ENCODE measurements around the gene HARBI1.
A peak's percentile ranks its signal among the peaks of the same experiment; 100 is the strongest.

HARBI1 gene

DNA sequence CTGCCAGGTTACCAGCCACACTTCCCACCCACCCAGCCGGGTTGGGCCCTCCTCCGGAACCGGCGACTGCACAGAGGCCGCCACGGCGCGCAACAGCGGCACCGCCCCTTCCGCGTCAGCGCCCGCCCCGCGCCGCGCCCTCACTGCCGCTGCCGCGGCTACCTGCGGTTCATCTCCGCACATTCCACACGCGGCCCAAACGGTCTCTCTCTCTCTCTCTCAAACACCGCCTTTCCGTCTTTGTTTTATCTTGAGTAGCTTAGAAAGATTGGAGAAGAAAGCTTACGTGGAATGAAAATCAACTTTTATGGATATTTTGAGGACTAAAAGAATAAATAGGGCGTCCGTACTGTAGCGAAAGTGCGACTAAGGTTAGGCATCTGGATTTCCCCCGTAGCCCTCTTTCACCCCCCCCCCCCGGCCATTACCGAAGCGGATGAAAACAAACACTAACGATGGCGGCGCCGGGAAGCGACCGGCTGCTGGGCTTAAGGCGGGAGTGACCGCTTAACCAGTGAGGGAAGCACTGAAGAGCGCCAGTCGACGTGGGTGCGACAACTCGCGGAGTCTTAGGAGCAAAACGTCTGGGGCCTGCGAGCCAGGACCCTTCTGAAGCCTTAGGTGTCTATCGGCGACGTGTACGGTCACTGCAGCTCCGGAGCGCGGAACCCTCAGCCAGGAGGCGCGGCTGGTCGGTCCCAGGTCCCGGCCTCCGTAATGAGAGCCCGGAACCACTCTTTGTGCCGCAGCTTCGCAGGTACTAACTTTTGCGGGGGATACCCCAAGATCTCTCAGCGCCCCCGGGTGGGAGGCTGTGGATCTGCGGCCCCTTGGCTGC lies at the start of gene HARBI1, which contains the start of gene ATG13:
HARBI1 (minus strand) TSS at position 94 of the 838 bp plus-strand sequence. CDS start 990 bp downstream, outside the sequence.
ATG13 (plus strand) TSS at position 420 of the 838 bp plus-strand sequence. CDS start 26,739 bp downstream, outside the sequence.
- peak; percentile 44 for DNase-seq

GRCh38 chr11:46666516-46666915 lies 49.5 kb upstream of the HARBI1 start:
- DNase-seq: no peak

- DNase-seq: no peak
Observed at GRCh38 chr11:46665356-46665755, 48.3 kb upstream of the HARBI1 start.

GRCh38 chr11:46664612-46665011 lies 47.6 kb upstream of the HARBI1 start:
- DNase-seq: no peak

- no peak for DNase-seq
Observed at GRCh38 chr11:46663277-46663940, 46.4 kb upstream of the HARBI1 start.

DNA sequence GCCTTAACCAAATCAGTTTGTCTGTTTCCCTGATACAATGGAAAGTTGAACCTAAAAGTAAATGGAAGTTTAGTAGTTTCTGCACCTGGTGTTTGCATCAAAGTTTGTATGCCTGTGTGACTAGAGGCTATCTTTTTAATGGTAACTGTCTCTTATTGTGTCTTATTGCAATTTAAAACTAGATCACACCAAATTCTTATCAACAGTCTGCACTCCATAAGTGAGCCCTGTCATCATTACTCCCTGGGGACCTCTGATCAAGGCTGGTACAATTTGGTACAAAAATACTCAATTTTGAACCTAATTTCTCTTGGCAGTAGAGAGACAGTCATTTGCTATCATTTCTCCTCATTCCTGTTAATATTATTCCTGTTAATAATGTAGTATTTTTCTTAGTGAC lies 45.3 kb upstream of the HARBI1 start:
- no peak for DNase-seq

DNA sequence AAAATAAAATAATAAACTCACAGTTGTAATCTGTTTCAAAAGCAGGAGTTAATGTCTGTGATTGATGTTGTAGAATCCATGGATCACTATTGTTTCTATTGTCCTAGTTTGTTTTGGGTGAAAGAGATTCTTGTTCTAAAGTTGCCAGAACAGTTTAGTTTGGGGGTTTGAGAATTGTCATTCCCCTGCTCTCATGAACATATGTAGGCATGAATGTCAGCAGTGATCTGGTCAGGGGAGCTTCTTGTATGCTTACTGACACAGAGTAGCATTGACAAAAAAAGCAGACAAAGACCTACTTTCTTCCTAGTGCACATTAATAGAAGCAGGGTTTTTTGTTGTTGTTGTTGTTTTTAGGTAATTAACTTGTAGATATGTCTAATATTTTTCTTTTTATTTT lies 44.8 kb upstream of the HARBI1 start:
- no peak for DNase-seq

GRCh38 chr11:46659908-46660307 lies 42.9 kb upstream of the HARBI1 start:
- no peak for DNase-seq

GRCh38 chr11:46658259-46658658 lies 41.2 kb upstream of the HARBI1 start:
- DNase-seq: no peak

DNA sequence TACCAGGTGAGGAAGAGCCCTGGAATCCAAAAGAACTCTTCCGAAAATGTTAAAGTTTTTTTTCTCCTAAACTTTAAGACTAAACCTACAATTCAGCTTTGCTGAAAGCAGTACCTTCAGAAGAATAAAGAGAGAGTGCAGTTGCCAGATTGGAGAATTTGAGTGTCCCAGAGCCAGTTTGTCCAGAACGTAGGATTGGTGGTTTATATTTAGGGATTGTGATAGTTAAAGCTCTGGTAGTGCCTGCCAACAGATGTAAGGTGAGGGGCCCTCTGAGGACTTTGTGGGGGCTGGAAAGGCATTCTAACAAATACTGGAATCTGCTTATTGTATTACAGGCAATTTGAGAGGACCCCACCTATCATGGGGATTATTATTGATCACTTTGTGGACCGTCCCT lies 40.2 kb upstream of the HARBI1 start:
- no peak for DNase-seq

- no peak for DNase-seq
Observed at GRCh38 chr11:46655631-46656030, 38.6 kb upstream of the HARBI1 start.

- DNase-seq: no peak
Observed at GRCh38 chr11:46649180-46649738, 32.2 kb upstream of the HARBI1 start.

DNA sequence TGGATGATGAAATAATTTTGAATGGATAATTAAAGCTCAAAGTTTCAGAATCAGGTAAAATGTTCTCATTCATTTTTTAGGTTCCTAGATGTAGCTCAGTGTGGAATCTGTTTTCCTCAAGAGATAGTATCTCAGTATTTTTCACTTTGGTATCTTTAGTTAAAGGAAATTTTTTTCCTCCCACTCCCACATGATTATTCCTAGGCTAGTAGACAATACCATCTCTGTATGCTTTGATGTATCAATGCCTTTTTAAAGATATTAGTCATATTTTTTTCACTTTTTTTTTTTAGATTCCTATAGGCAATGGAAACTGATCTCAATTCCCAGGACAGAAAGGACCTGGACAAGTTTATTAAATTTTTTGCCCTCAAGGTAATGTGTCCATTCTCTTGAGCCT lies 27.0 kb upstream of the HARBI1 start:
- no peak for DNase-seq

DNA sequence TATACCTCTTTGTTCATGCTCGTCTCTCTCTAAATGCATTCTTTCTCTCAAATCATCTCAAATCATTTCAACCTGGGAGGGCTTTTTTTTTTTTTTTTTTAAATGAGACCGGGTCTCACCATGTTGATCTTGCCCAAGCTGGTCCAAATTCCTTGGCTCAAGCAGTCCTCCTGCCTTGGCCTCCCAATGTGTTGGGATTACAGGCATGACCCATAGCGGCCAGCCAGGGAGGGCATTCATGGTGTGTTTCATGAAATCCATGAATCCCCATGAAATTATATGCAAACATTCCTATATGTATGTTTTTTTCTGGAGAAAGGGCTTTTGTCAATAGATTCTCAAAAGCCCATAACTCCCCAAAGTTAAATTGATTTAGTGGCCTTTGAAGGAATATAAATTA lies 26.5 kb upstream of the HARBI1 start:
- DNase-seq: no peak

- DNase-seq: no peak
Observed at GRCh38 chr11:46642627-46643335, 25.8 kb upstream of the HARBI1 start.

- no peak for DNase-seq
Observed at GRCh38 chr11:46641639-46642038, 24.6 kb upstream of the HARBI1 start.

DNA sequence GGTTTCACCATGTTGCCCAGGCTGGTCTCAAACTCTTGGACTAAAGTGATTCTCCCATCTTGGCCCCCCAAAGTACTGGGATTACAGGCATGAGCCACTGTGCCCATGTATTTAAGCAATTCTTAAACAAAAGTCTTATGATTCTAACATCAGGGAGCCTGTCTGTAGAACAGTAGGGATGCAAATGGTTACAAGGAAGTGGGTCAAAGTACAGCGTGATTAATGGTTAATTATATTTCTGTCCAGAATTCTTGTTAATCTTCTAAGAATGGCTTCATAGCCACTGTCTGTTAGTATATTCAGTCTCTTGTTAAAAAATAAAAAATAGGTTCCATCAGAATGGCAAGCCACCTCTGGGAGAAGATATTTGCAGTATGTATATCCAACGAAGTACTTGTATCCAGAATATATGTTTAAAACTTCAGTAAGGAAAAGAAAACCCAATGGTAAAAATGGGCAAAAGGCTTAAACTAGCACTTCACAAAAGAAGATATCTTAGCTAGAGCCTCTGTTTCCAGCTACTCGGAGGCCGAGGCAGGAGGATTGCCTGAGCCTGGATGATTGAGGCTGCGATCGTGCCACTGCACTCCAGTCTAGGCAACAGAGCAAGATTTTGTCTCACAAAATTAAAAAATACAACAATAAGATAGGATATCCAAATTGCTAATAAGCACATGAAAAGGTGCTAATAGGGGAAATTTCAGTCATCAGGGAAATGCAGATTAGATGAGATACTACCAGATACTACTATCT lies 23.2 kb upstream of the HARBI1 start:
- no peak for DNase-seq

DNA sequence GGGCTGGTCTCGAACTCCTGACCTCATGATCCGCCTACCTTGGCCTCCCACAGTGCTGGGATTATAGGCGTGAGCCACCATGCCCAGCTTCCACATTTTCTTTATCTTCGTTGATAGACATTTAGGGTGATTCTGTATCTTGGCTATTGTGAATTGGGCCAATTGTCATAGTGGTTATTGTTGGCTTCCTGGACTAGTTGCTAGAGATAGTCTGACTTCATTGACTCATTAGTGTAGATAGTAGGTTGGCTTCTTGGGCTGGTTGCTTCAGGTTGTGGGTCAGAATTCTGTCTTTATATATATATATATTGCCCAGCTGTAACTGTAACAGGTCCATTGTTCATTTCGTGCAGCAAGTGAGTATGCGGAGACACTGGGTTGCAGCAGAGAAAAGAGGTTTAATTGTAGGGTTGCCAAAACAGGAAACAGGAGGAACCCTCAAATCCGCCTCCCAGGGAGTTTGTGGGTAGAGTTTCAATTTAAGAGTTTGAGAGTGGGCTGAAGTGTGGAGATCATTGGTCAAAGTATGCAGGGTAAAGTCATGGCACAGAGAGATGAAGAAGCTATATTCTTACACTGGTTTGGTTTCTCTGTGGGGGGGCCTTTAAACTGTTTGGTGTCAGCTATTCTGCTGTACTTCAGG lies 22.3 kb upstream of the HARBI1 start:
- DNase-seq: no peak

- DNase-seq: no peak
Observed at GRCh38 chr11:46637546-46637945, 20.5 kb upstream of the HARBI1 start.

DNA sequence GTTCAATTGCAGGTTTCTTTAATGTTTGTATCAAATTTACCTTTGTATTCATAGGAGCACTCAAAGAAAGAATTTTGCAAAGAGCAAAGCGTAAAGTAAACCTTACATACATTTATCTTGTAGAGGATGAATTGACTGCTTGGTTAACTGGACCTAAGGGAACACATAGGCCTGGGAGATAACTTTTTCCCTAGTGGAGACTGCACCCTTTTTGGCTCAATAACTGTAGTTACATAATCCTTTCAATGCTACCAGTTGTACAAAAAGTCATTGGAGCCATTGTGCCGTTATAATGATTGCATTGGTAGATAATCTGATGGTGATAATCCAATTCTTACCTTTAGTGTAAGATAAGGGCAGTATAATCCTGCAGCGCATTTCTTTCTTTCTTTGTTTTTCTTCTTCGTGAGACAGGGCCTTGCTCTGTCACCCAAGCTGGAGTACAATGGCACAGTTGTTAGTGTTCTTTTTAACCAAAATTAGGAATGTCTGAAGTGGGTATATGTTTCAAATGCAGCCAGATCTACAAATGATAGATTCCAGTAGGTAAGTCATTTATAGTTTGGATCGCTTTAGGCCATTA lies 18.6 kb upstream of the HARBI1 start:
- DNase-seq: no peak

All from NCI-H1694 (cell line).